Renal pelvis (tissue), 4 donors: ENCODE results near the gene ARSA. TPM values are rescaled to one million over a fixed set of nuclear protein-coding genes. Genes with fewer than 3 reads are reported as not detected.
"Not testable (repeated sequence)": the region's sequence is repeated elsewhere in the genome, so short reads cannot be mapped to it uniquely, and the experiment has no call there.

Experiments used
- DNase-seq: peaks from one replicate; pipeline ENCODE4 v3.0.0-alpha.2; 2013
- polyA plus RNA-seq, 3 donors: library from polyadenylated mRNA; unstranded; fragments of 120-200 nt; gene quantifications; one replicate each; pipeline ENCODE4 v1.2.1, GENCODE V29; 2013; ENCODE audit not compliant: insufficient read length in 3 of 3

The ARSA gene
- polyA plus RNA-seq, 3 donors = 15.3 to 23.7 (median 20.4) TPM

DNA sequence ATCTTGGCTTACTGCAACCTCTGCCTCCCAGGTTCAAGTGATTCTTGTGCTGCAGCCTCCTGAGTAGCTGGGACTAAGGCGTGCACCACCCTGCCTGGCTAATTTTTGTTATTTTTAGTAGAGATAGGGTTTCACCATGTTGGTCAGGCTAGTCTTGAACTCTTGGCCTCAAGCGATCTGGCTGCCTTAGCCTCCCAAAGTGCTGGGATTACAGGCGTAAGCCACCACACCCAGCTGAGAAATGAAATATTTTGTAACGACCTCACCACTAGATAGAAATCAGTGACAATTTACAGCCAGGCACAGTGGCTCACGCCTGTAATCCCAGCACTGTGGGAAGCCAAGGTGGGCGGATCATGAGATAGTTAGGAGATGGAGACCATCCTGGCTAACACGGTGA is 31.8 kb upstream of the ARSA start:
- not testable (repeated sequence) for DNase-seq

GRCh38 chr22:50657925-50658324 is 30.0 kb upstream of the ARSA start:
- DNase-seq = no peak

DNA sequence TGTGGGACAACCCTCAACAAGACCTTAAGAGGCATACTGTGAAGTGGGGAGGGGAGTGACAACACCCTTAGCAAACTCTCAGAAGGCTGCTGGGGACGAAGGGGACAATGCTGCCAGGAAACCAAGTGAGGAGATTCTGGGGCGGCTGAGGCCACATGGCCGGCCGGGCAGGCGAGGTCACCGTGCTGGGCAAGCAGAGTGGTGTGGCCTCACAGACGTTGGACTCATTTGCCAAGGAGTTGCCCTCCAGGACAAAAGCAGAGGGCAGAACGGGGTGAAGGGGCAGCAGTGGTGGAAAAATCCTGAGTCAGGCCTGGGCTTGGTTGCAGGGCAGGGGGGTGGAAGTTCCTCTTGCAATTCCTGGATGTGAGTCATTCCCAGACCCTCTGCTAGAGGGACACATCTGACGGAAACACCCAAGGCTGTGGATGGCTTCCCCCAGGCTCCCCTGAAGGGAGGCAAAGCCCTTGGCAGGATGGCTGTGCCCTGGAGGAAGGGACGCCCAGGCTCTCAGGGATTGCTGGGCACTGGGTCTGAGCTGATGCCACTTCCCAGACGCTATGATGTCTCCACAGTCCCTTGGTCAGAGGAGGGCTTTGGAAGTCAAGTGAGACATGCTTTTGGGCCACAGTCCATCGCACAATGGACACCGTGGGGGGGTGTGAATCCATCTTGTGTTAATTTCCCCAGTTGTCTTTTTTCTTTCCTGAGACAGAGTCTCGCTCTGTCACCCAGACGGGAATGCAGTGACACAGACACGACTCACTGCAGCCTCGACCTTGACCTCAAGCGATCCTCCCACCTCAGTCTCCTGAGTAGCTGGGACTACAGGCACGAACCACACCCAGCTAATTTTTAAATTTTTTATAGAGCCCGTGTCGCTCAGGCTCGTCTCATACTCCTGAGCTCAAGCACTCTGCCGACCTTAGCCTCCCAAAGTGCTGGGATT is 28.4 kb upstream of the ARSA start:
- DNase-seq = peak; percentile 35

- DNase-seq = not testable (repeated sequence)
These were observed 26.7 kb upstream of the ARSA start for GRCh38 chr22:50654664-50655063.

- no peak for DNase-seq
These were observed 25.3 kb upstream of the ARSA start for GRCh38 chr22:50653256-50653655.

DNA sequence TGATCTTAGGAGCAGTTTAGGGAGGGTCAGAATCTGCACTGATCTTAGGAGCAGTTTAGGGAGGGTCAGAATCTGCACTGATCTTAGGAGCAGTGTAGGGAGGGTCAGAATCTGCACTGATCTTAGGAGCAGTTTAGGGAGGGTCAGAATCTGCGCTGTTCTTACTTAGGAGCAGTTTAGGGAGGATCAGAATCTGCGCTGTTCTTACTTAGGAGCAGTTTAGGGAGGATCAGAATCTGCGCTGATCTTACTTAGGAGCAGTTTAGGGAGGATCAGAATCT is 15.8 kb upstream of the ARSA start:
- DNase-seq = not testable (repeated sequence)

- DNase-seq = not testable (repeated sequence)
These were observed 15.3 kb upstream of the ARSA start for GRCh38 chr22:50643021-50643820.

DNA sequence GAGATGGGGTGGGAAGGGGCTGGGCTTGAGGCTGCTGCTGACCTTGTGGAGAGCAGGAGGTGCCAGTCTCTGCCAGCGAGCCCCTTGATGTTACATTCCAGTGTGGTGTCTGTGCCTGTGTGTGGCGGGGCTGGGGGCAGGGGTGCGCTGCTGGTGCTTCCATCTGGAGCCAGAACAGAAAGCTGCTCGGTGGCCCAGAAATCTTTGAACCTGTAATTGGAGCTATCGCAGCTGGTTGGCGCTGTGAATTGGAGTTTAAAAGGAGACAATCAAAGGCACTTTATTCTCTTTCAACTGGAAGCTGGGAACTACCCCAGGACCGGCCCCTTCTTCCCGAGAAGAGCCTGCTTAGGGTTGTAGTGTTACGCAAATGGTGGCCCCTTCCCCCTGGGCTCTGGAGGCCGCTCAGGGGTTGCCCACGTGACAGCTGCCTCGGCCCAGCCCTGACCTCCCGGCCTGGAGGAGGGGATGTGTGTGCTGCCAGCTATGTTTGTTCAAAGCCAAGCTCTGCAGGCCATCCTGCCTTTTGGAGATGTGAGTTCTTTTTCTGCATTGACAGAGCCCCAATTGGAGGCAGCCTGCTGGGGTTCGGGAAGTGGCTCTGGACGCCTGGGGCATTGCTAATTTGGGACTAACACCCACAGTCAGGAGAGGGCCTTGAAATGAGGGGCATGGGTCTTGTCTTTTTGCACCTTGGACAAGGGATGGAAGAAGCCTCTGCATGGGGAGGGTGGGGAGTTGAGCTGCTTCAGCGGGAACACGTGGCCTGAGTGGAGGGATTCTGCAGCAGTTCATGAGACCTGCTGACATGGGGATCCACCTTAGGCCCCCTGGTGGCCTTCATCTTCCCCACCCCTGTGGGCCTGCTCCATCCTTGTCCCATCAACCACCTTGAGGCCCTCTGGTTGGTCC is 14.0 kb upstream of the ARSA start:
- no peak for DNase-seq

DNA sequence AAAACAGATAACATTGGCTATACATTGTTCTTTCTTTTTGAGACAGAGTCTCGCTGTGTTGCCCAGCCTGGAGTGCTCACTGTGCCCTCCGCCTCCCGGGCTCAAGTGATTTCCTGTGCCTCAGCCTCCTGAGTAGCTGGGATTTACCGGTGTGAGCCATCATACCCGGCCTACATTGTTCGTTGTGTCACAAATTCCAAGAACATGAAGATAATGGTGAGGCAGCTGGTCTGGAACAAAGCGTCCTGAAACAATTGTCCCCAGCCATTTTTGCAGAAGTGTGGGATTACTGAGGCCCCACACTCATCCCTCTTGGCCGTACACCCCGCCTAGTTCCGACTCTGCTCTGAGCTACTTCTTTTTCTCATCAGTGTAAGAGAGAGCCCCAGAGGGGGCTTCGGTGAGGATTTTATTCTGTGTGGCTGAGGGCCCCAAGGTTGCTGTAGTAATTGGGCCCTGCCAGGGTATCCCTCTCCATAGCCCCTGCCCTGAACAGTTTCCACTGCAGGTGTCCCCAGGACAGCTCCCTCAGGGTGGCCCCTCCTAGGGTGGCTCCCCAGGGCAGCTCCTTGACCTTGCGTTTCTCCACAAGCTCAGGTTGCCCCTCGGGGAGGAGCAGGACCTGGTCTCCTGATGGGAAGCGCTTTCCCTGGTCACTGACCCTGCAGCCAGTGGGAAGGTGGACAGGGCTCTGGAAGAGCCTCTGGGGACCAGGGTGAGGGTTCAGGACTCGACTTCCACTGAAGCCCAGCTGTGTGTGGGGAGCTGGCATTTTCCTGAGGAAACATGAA is 13.1 kb upstream of the ARSA start:
- no peak for DNase-seq

GRCh38 chr22:50640296-50640695 is 12.3 kb upstream of the ARSA start:
- DNase-seq = not testable (repeated sequence)

GRCh38 chr22:50635591-50635990 is 7.6 kb upstream of the ARSA start:
- no peak for DNase-seq

DNA sequence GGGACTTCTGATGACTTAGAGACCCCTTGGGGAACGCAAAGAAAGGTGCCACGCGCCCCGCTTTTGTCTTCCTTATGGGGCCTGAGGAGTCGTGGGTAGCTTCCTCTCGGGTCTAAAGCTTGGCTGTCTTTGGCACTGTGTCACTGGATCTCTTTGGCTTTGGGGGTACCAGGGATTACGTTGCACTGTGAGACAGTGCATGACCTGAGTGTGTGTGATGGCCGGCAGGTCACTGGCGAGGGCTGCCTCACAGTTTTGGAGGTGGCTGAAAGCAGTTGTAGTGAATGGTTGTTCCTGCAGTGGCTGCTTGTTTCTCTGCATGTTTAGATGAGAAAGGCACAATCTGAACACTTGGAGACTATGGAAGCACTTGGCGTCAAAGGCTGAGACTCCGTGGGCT is 5.8 kb upstream of the ARSA start:
- no peak for DNase-seq

GRCh38 chr22:50633086-50633485 is 5.1 kb upstream of the ARSA start:
- no peak for DNase-seq

GRCh38 chr22:50630376-50630775 is 2.4 kb upstream of the ARSA start:
- no peak for DNase-seq

DNA sequence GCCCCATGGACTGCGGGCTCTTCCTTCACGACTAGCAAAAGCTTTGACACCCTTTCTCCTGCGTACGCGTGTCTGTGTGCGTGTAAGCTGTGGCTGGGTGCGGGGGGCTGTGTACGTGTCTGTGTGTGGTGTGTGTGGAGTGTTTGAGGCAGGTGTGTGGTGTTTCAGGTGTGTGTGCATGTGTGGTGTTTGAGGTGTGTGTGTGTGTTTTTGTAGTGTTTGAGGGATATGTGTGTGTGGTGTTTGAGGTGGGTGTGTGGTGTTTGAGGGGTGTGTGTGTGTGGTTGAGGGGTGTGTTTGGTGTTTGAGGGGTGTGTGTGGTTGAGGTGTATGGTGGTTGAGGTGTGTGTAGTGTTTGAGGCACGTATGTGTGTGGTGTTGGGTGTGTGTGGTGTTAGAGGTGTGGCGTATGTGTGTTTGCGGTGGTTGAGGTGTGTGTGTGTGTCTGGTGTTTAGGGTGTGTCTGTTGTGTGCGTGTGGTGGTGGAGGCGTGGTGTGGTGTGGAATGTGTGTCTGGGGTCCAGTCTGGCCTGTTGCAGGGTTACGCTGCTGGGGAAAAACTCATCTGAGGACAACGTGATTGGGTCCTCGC is 687 bp upstream of the ARSA start:
- no peak for DNase-seq

DNA sequence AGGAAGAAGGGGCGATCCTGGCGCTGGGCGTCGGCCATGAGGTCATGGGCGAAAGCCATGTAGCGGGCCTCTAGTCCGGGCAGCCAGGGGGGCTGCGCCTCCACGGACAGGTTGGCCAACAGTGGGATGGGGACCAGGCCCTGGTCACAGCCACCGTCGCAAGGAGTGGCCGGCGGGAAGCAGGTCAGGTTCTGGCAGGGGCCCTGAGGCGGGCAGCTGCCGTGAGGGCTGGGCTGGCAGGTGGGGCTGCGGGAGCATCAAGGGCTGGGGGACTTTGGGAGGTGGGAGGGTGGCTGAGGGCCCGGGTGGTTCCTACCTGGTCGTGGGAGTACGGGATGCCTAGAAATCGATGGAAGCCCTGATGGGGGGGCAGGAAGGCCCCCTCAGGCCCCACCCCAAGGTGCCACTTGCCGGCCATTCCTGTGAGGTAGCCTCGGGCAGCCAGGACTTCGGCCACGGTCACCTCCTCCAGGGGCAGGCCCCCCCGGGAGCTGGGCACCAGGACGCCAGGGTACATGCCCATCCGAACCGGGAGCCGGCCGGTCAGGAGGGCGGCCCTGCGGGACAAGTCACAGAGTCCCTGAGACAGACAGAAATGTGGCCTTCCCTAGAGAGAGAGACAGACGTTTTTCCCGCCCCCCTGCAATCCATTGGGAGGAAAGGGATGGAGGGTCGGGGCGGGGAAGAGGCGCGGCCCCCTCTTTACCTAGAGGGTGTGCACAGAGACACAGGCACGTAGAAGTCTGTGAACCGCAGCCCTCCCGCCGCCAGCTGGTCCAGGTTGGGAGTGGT is 906 bp downstream of the ARSA start:
- no peak for DNase-seq

DNA sequence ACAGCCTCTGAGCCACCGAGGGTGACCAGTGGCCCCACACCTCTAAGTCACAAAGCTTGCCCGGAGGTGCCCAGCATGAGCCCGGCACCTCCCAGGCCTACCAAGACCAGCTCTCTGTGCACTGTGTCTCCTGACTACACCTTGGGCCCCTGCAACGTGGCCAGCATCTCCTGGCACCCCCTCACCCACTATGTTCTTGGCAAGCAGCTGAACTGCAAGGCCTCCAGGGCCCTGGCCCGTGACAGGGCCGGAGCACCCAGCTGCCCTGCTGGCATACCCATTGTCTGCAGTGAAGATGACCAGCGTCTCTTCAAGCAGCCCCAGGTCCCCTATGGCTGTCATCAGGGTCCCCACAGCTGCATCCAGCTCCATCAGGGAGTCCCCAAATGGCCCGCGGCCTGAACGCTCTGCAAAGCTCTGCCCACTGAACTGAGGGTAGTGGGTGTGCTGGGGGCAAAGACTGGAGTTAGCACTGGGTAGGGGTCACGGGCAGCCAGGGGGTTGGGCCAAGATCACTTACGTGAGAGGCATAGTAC is 1.6 kb downstream of the ARSA start:
- no peak for DNase-seq

GRCh38 chr22:50625568-50626313 is 2.2 kb downstream of the ARSA start:
- no peak for DNase-seq

GRCh38 chr22:50625131-50625567 is 2.8 kb downstream of the ARSA start:
- DNase-seq = no peak
